HEK293 (cell line): Measurements from ENCODE around the gene NECTIN4.

ENCODE experiments used
- CTCF ChIA-PET: fragments of 350-600 bp; formaldehyde crosslinking; extraction: SDS; loops from one replicate; lab custom pipeline; 2021; ENCODE audit warnings: antibody characterized with exemption; lab: Yijun Ruan, JAX
- POLR2A ChIA-PET: fragments of 300-600 bp; formaldehyde crosslinking; extraction: SDS; loops from one replicate; lab custom pipeline; 2020; ENCODE audit warnings: antibody characterized with exemption, inconsistent platforms; lab: Yijun Ruan, JAX
- H3K27ac ChIP-seq: fragments of 200-500 bp; sonication (Bioruptor generic); 2 replicates; pipeline ENCODE4 v1.5.1; 2014; ENCODE audit warnings: low read depth, low read length, control low read depth, inconsistent platforms; ENCODE audit errors: extremely low read depth
- H3K36me3 ChIP-seq, 2 experiments: fragments of 200-500 bp in 1 of 2; sonication (Bioruptor generic) in 1 of 2; 1 replicate in 1 of 2; 2 replicates in 1 of 2; pipeline ENCODE4 v1.5.1; 2014 to 2017; ENCODE audit warnings: inconsistent platforms in 2 of 2, low read length in 2 of 2; ENCODE audit not compliant: control insufficient read depth in 2 of 2, insufficient read depth in 1 of 2
- H3K4me1 ChIP-seq: fragments of 200-500 bp; sonication (Bioruptor generic); 2 replicates; pipeline ENCODE4 v1.5.1; 2014; ENCODE audit warnings: mild to moderate bottlenecking, low read length, inconsistent platforms; ENCODE audit not compliant: control insufficient read depth, insufficient read depth
- H3K4me3 ChIP-seq: 2 replicates; pipeline ENCODE4 v1.5.1; 2011; ENCODE audit warnings: low read depth, mild to moderate bottlenecking, control low read depth, low read length, moderate library complexity
- H3K9me3 ChIP-seq: fragments of 200-500 bp; sonication (Bioruptor generic); 2 replicates; pipeline ENCODE4 v1.5.1; 2014; ENCODE audit warnings: low read depth, low read length, inconsistent platforms; ENCODE audit not compliant: control insufficient read depth, insufficient read depth
- BCL11B ChIP-seq: fragments of 450-650 bp; formaldehyde crosslinking; IDR thresholded peaks from 2 replicates; pipeline ENCODE4 v1.5.1; 2016; ENCODE audit warnings: low read depth, missing biosample characterization, missing genetic modification characterization
- KLF1 ChIP-seq: fragments of 450-650 bp; formaldehyde crosslinking; IDR thresholded peaks from 2 replicates; pipeline ENCODE4 v1.5.1; 2016; ENCODE audit warnings: missing biosample characterization, missing genetic modification characterization
- KLF16 ChIP-seq: fragments of 450-650 bp; formaldehyde crosslinking; IDR thresholded peaks from 2 replicates; pipeline ENCODE4 v1.5.1; 2017; ENCODE audit warnings: missing biosample characterization, missing genetic modification characterization
- MZF1 ChIP-seq: fragments of 450-650 bp; formaldehyde crosslinking; IDR thresholded peaks from 2 replicates; pipeline ENCODE4 v1.5.1; 2017; ENCODE audit warnings: missing biosample characterization, missing genetic modification characterization, borderline replicate concordance
- OSR2 ChIP-seq: fragments of 450-650 bp; formaldehyde crosslinking; IDR thresholded peaks from 2 replicates; pipeline ENCODE4 v1.5.1; 2016; ENCODE audit warnings: missing biosample characterization, missing genetic modification characterization
- REPIN1 ChIP-seq: fragments of 450-650 bp; formaldehyde crosslinking; IDR thresholded peaks from 2 replicates; pipeline ENCODE4 v1.5.1; 2017; ENCODE audit warnings: missing biosample characterization, missing genetic modification characterization, low read depth
- SCRT1 ChIP-seq: fragments of 450-650 bp; formaldehyde crosslinking; IDR thresholded peaks from 2 replicates; pipeline ENCODE4 v1.5.1; 2016; ENCODE audit warnings: missing biosample characterization, missing genetic modification characterization, borderline replicate concordance
- SP2 ChIP-seq: fragments of 450-650 bp; formaldehyde crosslinking; IDR thresholded peaks from 2 replicates; pipeline ENCODE4 v1.5.1; 2016; ENCODE audit warnings: missing biosample characterization, missing genetic modification characterization
- YY2 ChIP-seq: fragments of 450-650 bp; formaldehyde crosslinking; IDR thresholded peaks from 2 replicates; pipeline ENCODE4 v1.5.1; 2016; ENCODE audit warnings: missing biosample characterization, missing genetic modification characterization
- ZEB2 ChIP-seq: fragments of 450-650 bp; formaldehyde crosslinking; IDR thresholded peaks from 2 replicates; pipeline ENCODE4 v1.5.1; 2016; ENCODE audit warnings: missing biosample characterization, missing genetic modification characterization
- ZNF10 ChIP-seq: fragments of 450-650 bp; formaldehyde crosslinking; IDR thresholded peaks from 2 replicates; pipeline ENCODE4 v1.5.1; 2017; ENCODE audit warnings: missing biosample characterization, missing genetic modification characterization
- ZNF114 ChIP-seq: fragments of 450-650 bp; formaldehyde crosslinking; IDR thresholded peaks from 2 replicates; pipeline ENCODE4 v1.5.0; 2017; ENCODE audit warnings: missing biosample characterization, missing genetic modification characterization
- ZNF184 ChIP-seq: fragments of 450-650 bp; IDR thresholded peaks from 2 replicates; pipeline ENCODE4 v1.5.1; 2018; ENCODE audit warnings: missing biosample characterization, mild to moderate bottlenecking, missing genetic modification characterization
- ZNF23 ChIP-seq: fragments of 450-650 bp; formaldehyde crosslinking; IDR thresholded peaks from 2 replicates; pipeline ENCODE4 v1.5.1; 2016; ENCODE audit warnings: missing biosample characterization, missing genetic modification characterization, borderline replicate concordance
- ZNF239 ChIP-seq: fragments of 450-650 bp; formaldehyde crosslinking; IDR thresholded peaks from 2 replicates; pipeline ENCODE4 v1.5.1; 2016; ENCODE audit warnings: missing biosample characterization, missing genetic modification characterization
- ZNF274 ChIP-seq, 2 experiments: fragments of 200-500 bp in 1 of 2; fragments of 450-650 bp in 1 of 2; sonication (Bioruptor generic) in 1 of 2; formaldehyde crosslinking in 1 of 2; IDR thresholded peaks; 2 replicates each; pipeline versions ENCODE4 v1.5.1 to v1.6.1; 2014 to 2016; ENCODE audit warnings: borderline replicate concordance in 1 of 2, inconsistent platforms in 1 of 2, low read length in 1 of 2, missing biosample characterization in 1 of 2, missing genetic modification characterization in 1 of 2
- ZNF501 ChIP-seq: fragments of 450-650 bp; formaldehyde crosslinking; IDR thresholded peaks from 2 replicates; pipeline ENCODE4 v1.5.1; 2016; ENCODE audit warnings: missing biosample characterization, missing genetic modification characterization
- ZNF544 ChIP-seq: fragments of 450-650 bp; formaldehyde crosslinking; IDR thresholded peaks from 2 replicates; pipeline ENCODE4 v1.5.0; 2017; ENCODE audit warnings: missing biosample characterization, missing genetic modification characterization
- ZNF558 ChIP-seq: fragments of 450-650 bp; formaldehyde crosslinking; IDR thresholded peaks from 2 replicates; pipeline ENCODE4 v1.5.1; 2016; ENCODE audit warnings: missing biosample characterization, missing genetic modification characterization
- ZNF621 ChIP-seq: fragments of 450-650 bp; formaldehyde crosslinking; IDR thresholded peaks from 2 replicates; pipeline ENCODE4 v1.5.1; 2017; ENCODE audit warnings: missing biosample characterization, missing genetic modification characterization
- ZNF629 ChIP-seq: fragments of 450-650 bp; formaldehyde crosslinking; IDR thresholded peaks from 2 replicates; pipeline ENCODE4 v1.5.1; 2017; ENCODE audit warnings: missing biosample characterization, missing genetic modification characterization
- ZNF670 ChIP-seq: fragments of 450-650 bp; formaldehyde crosslinking; IDR thresholded peaks from 2 replicates; pipeline ENCODE4 v1.5.1; 2016; ENCODE audit warnings: missing biosample characterization, missing genetic modification characterization, low read depth
- ZNF701 ChIP-seq: fragments of 450-650 bp; formaldehyde crosslinking; IDR thresholded peaks from 2 replicates; pipeline ENCODE4 v1.5.1; 2016; ENCODE audit warnings: missing biosample characterization, missing genetic modification characterization
- ZNF768 ChIP-seq: fragments of 450-650 bp; formaldehyde crosslinking; IDR thresholded peaks from 2 replicates; pipeline ENCODE4 v1.5.1; 2018; ENCODE audit warnings: missing biosample characterization, mild to moderate bottlenecking, missing genetic modification characterization
- ZNF843 ChIP-seq: fragments of 450-650 bp; formaldehyde crosslinking; IDR thresholded peaks from 2 replicates; pipeline ENCODE4 v1.5.1; 2016; ENCODE audit warnings: missing biosample characterization, missing genetic modification characterization
- ZSCAN30 ChIP-seq: fragments of 450-650 bp; IDR thresholded peaks from 2 replicates; pipeline ENCODE4 v1.5.1; 2018; ENCODE audit warnings: missing biosample characterization, mild to moderate bottlenecking, missing genetic modification characterization, moderate library complexity
- TF ChIP-seq, protein P1 (sequence below): fragments of 450-650 bp; formaldehyde crosslinking; IDR thresholded peaks from 2 replicates; pipeline ENCODE4 v1.5.1; 2016; ENCODE audit warnings: missing biosample characterization, missing genetic modification characterization, borderline replicate concordance
- TF ChIP-seq, protein P2 (sequence below): fragments of 450-650 bp; IDR thresholded peaks from 2 replicates; pipeline ENCODE4 v1.5.1; 2018; ENCODE audit warnings: missing biosample characterization, mild to moderate bottlenecking, missing genetic modification characterization
- TF ChIP-seq, protein P3 (sequence below): fragments of 450-650 bp; IDR thresholded peaks from 2 replicates; pipeline ENCODE4 v1.5.1; 2018; ENCODE audit warnings: missing biosample characterization, missing genetic modification characterization

The NECTIN4 gene

DNA sequence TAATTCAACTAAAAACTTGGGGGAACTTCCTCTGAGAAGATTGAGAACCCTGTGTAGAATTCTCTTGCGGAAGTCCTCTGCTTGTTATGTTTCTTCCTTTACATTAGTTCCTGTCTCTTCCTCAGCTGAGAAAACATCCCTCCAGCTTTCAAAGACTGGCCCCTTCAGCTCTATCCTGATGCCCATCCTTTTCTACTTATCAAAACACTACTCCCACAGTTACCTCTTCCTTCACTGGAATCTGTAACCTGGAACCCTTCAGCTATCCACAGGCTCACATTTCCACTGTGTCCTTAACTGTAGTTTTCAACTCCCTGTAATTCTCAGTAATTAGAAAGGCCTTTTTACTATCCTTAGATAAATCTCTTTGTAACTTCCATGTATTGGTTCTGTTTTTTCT is 49.1 kb upstream of the NECTIN4 start:
- H3K36me3 ChIP-seq, result peaks cover 0 to 7% of the 10 kb centered on the region in 2 experiments; a peak in 2 of 3 replicates
- no peaks in the 10 kb centered on the region for H3K9me3 ChIP-seq
- POLR2A ChIA-PET, result interaction anchor here (1.1 kb wide), 1 partner anchor 21 kb away, joined by 3 read pairs; the partner anchor contains the start of genes NIT1 and PFDN2
- no peak overlapping the region for H3K27ac ChIP-seq
- no peak overlapping the region for H3K4me3 ChIP-seq
- TF ChIP-seq ZEB2 (tag by site-specific recombination) (no peak), ZNF239 (tag by site-specific recombination) (no peak), ZNF768 (no peak), ZNF701 (no peak), OSR2 (tag by site-specific recombination) (no peak), BCL11B (tag by site-specific recombination) (no peak), KLF1 (tag by site-specific recombination) (no peak), ZNF184 (tag by site-specific recombination) (no peak), REPIN1 (tag by site-specific recombination) (no peak), ZNF114 (no peak), SCRT1 (tag by site-specific recombination) (no peak)
- TF ChIP-seq, protein P1, sequence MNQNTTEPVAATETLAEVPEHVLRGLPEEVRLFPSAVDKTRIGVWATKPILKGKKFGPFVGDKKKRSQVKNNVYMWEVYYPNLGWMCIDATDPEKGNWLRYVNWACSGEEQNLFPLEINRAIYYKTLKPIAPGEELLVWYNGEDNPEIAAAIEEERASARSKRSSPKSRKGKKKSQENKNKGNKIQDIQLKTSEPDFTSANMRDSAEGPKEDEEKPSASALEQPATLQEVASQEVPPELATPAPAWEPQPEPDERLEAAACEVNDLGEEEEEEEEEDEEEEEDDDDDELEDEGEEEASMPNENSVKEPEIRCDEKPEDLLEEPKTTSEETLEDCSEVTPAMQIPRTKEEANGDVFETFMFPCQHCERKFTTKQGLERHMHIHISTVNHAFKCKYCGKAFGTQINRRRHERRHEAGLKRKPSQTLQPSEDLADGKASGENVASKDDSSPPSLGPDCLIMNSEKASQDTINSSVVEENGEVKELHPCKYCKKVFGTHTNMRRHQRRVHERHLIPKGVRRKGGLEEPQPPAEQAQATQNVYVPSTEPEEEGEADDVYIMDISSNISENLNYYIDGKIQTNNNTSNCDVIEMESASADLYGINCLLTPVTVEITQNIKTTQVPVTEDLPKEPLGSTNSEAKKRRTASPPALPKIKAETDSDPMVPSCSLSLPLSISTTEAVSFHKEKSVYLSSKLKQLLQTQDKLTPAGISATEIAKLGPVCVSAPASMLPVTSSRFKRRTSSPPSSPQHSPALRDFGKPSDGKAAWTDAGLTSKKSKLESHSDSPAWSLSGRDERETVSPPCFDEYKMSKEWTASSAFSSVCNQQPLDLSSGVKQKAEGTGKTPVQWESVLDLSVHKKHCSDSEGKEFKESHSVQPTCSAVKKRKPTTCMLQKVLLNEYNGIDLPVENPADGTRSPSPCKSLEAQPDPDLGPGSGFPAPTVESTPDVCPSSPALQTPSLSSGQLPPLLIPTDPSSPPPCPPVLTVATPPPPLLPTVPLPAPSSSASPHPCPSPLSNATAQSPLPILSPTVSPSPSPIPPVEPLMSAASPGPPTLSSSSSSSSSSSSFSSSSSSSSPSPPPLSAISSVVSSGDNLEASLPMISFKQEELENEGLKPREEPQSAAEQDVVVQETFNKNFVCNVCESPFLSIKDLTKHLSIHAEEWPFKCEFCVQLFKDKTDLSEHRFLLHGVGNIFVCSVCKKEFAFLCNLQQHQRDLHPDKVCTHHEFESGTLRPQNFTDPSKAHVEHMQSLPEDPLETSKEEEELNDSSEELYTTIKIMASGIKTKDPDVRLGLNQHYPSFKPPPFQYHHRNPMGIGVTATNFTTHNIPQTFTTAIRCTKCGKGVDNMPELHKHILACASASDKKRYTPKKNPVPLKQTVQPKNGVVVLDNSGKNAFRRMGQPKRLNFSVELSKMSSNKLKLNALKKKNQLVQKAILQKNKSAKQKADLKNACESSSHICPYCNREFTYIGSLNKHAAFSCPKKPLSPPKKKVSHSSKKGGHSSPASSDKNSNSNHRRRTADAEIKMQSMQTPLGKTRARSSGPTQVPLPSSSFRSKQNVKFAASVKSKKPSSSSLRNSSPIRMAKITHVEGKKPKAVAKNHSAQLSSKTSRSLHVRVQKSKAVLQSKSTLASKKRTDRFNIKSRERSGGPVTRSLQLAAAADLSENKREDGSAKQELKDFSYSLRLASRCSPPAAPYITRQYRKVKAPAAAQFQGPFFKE (tag by site-specific recombination), result no peak
- TF ChIP-seq, protein P2, sequence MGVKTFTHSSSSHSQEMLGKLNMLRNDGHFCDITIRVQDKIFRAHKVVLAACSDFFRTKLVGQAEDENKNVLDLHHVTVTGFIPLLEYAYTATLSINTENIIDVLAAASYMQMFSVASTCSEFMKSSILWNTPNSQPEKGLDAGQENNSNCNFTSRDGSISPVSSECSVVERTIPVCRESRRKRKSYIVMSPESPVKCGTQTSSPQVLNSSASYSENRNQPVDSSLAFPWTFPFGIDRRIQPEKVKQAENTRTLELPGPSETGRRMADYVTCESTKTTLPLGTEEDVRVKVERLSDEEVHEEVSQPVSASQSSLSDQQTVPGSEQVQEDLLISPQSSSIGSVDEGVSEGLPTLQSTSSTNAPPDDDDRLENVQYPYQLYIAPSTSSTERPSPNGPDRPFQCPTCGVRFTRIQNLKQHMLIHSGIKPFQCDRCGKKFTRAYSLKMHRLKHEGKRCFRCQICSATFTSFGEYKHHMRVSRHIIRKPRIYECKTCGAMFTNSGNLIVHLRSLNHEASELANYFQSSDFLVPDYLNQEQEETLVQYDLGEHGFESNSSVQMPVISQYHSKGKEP (tag by site-specific recombination), result no peak
- TF ChIP-seq, all 188 proteins: peak for 0
- H3K4me1 ChIP-seq, result no peaks in the 10 kb centered on the region
- CTCF ChIA-PET, result interaction anchor here (0.6 to 3.2 kb wide), 12 partner anchors 9 to 296 kb away, joined by 3 to 21 read pairs (median 4); partner anchors contain the start of gene KLHDC9

DNA sequence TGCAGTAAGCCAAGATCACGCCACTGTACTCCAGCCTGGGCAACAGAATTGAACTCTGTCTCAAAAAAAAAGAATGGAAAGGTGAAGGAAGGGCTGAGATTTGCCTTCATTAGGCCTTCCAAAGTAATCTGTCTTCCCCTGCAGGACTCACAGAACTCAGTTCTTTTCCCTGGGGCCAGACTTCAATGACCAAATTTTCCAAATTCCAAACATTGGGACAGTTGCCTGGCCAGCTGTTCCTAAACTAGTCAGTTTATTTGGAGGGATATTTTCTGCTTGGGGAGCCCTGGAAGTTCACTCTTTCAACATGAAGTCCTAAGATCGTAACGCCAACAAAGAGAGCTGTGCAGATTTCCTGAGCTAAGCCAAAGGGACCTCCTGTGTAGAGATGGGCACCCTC is 48.5 kb upstream of the NECTIN4 start:
- ChIA-PET POLR2A (interaction anchor here (0.5 to 1.3 kb wide), 3 partner anchors 15 to 21 kb away, joined by 3 to 4 read pairs (median 3); partner anchors contain the start of genes NIT1 and PFDN2), CTCF (interaction anchor here (0.6 to 3.2 kb wide), 8 partner anchors 9 to 295 kb away, joined by 3 to 21 read pairs (median 4); partner anchors contain the start of gene KLHDC9)
- H3K36me3 ChIP-seq, result peaks cover 0 to 7% of the 10 kb centered on the region in 2 experiments; a peak in 2 of 3 replicates
- no peak overlapping the region for H3K4me3 ChIP-seq
- no peak overlapping the region for H3K27ac ChIP-seq
- H3K4me1 ChIP-seq, result no peaks in the 10 kb centered on the region
- no peaks in the 10 kb centered on the region for H3K9me3 ChIP-seq
- TF ChIP-seq, protein P3, sequence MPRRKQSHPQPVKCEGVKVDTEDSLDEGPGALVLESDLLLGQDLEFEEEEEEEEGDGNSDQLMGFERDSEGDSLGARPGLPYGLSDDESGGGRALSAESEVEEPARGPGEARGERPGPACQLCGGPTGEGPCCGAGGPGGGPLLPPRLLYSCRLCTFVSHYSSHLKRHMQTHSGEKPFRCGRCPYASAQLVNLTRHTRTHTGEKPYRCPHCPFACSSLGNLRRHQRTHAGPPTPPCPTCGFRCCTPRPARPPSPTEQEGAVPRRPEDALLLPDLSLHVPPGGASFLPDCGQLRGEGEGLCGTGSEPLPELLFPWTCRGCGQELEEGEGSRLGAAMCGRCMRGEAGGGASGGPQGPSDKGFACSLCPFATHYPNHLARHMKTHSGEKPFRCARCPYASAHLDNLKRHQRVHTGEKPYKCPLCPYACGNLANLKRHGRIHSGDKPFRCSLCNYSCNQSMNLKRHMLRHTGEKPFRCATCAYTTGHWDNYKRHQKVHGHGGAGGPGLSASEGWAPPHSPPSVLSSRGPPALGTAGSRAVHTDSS (tag by site-specific recombination), result no peak
- TF ChIP-seq ZNF544 (tag by site-specific recombination) (no peak), ZNF274 (IDR thresholded peaks at IDR 0.05; ENCODE audit: low read length) (no peak), ZNF274 (tag by site-specific recombination; IDR thresholded peaks at IDR 0.05; ENCODE audit: borderline replicate concordance) (no peak), ZNF558 (tag by site-specific recombination) (no peak), KLF16 (tag by site-specific recombination) (no peak), ZNF629 (no peak), MZF1 (tag by site-specific recombination) (no peak), ZNF843 (tag by site-specific recombination) (no peak), ZNF621 (tag by site-specific recombination) (no peak), SP2 (tag by site-specific recombination) (no peak), ZSCAN30 (tag by site-specific recombination) (no peak), ZNF670 (tag by site-specific recombination) (no peak), YY2 (tag by site-specific recombination) (no peak), ZNF10 (tag by site-specific recombination) (no peak), ZNF23 (tag by site-specific recombination) (no peak), ZNF501 (tag by site-specific recombination) (no peak)
